Mesothelial cell of epicardium (in vitro differentiated cells): ENCODE results near the gene FBXO10. TPM values are rescaled to one million over a fixed set of nuclear protein-coding genes. Genes with fewer than 3 reads are reported as not detected.

Experiments used
- DNase-seq, 2 experiments: peaks; one replicate each; pipeline ENCODE4 v3.0.0; 2021; ENCODE audit warnings: low spot score in 2 of 2; ENCODE audit not compliant: unreplicated experiment in 2 of 2
- H3K27ac Mint-ChIP-seq: 2 replicates; pipeline ENCODE4 v1.8.0; 2021; ENCODE audit warnings: mixed read lengths
- H3K27me3 Mint-ChIP-seq: 2 replicates; pipeline ENCODE4 v1.8.0; 2021; ENCODE audit warnings: low read depth, mixed read lengths
- H3K36me3 Mint-ChIP-seq: 2 replicates; pipeline ENCODE4 v1.8.0; 2021; ENCODE audit warnings: mixed read lengths
- H3K4me1 Mint-ChIP-seq: 2 replicates; pipeline ENCODE4 v1.8.0; 2021; ENCODE audit warnings: mixed read lengths
- H3K4me3 Mint-ChIP-seq: 2 replicates; pipeline ENCODE4 v1.8.0; 2021; ENCODE audit warnings: mild to moderate bottlenecking, moderate library complexity, mixed read lengths
- H3K9me3 Mint-ChIP-seq: 2 replicates; pipeline ENCODE4 v1.8.0; 2021; ENCODE audit warnings: mixed read lengths
- total RNA-seq: library from RNA; stranded (reverse); gene quantifications from 3 replicates; pipeline ENCODE4 v1.2.1, GENCODE V29; 2021
- TF ChIP-seq, protein P1 (sequence below): fragments of 200-600 bp; sonication (generic); IDR thresholded peaks from one replicate; pipeline ENCODE4 v1.5.0; 2021; ENCODE audit warnings: antibody characterized with exemption; ENCODE audit not compliant: unreplicated experiment

FBXO10 gene
- total RNA-seq, 1 donor from 2014 or later, result 26.6 TPM

DNA sequence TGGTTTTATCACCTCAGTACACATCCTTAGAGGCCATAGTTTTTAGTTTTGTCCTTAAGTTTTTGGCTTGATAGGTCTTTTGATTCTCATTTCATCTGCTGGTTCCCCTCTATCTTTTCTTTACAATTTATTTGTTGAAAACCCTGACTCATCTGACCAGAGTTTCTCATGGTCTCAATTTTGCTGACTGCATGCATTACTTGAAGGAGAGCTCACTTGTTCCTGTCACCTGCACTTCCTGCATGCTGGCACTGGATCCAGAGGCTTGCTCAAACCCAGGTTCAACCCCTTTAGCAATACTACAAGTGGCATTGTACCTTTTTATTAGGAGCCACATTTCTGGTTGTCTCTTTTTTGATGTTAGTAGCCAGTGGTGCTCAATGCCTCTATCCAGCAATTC, 26.7 kb downstream of the FBXO10 start:
- DNase-seq, result no peak
- Mint-ChIP-seq H3K4me1 (no peaks in the 10 kb centered on the region), H3K9me3 (peaks cover 3% of the 10 kb centered on the region), H3K27ac (no peak overlapping the region), H3K27me3 (no peaks in the 10 kb centered on the region), H3K4me3 (no peak overlapping the region), H3K36me3 (peaks cover 6% of the 10 kb centered on the region)
- TF ChIP-seq, protein P1, sequence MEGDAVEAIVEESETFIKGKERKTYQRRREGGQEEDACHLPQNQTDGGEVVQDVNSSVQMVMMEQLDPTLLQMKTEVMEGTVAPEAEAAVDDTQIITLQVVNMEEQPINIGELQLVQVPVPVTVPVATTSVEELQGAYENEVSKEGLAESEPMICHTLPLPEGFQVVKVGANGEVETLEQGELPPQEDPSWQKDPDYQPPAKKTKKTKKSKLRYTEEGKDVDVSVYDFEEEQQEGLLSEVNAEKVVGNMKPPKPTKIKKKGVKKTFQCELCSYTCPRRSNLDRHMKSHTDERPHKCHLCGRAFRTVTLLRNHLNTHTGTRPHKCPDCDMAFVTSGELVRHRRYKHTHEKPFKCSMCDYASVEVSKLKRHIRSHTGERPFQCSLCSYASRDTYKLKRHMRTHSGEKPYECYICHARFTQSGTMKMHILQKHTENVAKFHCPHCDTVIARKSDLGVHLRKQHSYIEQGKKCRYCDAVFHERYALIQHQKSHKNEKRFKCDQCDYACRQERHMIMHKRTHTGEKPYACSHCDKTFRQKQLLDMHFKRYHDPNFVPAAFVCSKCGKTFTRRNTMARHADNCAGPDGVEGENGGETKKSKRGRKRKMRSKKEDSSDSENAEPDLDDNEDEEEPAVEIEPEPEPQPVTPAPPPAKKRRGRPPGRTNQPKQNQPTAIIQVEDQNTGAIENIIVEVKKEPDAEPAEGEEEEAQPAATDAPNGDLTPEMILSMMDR, result no peak

DNA sequence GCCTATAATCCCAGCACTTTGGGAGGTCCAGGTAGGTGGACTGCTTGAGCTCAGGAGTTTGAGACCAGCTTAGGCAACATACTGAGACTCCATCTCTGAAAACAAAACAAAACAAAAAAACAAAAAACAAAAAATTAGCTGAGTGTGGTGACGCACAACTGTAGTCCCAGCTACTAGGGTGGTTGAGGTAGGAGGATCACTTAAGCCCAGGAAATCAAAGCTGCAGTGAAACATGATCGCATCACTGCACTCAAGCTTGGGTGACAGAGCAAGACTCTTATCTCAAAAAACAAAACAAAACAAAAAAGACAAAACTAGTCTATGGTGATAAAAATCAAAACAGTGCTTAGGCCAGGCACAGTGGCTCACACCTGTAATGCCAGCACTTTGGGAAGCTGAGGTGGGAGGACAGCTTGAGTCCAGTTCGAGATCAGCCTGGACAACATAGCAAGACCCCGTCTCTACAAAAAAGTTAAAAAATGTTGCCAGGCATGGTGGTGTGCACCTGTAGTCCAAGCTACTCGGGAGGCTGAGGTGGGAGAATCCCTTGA, 28.8 kb downstream of the FBXO10 start:
- Mint-ChIP-seq H3K36me3 (peaks cover 8% of the 10 kb centered on the region), H3K27me3 (no peaks in the 10 kb centered on the region), H3K4me1 (no peaks in the 10 kb centered on the region), H3K9me3 (peaks cover 3% of the 10 kb centered on the region), H3K4me3 (no peak overlapping the region), H3K27ac (no peak overlapping the region)
- no peak for DNase-seq
- TF ChIP-seq, protein P1, result no peak

DNA sequence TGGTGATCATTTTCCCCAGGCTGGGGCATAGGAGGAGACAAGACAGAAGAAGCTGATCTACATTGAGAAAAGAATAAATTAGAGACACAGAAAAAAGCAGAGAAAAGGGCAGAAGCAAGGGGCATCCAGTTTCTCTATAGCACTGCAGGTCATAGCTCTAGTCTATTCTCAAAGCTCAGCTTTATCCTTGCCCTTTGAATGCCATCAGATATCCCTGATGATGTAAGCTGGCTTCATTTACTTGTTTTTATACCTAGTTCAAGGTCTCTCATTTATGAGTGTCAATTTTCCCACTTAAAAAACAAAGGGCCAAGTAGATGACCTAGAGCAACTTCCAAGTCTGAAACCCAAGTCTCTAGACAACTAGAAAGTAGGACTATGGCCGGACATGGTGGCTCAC, 32.7 kb downstream of the FBXO10 start:
- peaks cover 22% of the 10 kb centered on the region for H3K36me3 Mint-ChIP-seq
- no peak for DNase-seq
- no peaks in the 10 kb centered on the region for H3K27me3 Mint-ChIP-seq
- H3K9me3 Mint-ChIP-seq, result peaks cover 3% of the 10 kb centered on the region
- H3K27ac Mint-ChIP-seq, result no peak overlapping the region
- TF ChIP-seq, protein P1, result no peak
- no peak overlapping the region for H3K4me3 Mint-ChIP-seq
- H3K4me1 Mint-ChIP-seq, result no peaks in the 10 kb centered on the region

DNA sequence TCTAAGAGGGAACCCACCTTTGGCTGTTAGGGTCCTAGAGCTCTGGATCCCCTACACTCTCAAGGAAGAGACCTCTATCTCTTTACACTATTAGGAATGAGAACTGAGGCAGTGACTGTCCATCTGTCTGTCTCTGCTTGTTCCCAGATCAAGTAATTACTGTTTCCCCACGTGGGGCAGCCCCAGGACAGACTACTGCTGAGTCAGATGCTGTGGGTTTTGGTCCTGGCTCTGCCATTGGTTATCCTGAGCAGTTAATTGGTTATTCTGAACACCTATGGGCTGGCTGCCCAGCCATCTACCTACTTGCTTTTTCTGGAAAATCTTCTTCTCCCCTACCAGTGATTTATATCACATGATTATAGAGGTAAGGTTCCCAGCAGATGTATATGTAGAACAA, 33.3 kb downstream of the FBXO10 start:
- Mint-ChIP-seq H3K36me3 (peaks cover 25% of the 10 kb centered on the region), H3K27ac (no peak overlapping the region), H3K9me3 (peaks cover 3% of the 10 kb centered on the region), H3K4me1 (no peaks in the 10 kb centered on the region), H3K4me3 (no peak overlapping the region), H3K27me3 (no peaks in the 10 kb centered on the region)
- no peak for DNase-seq
- TF ChIP-seq, protein P1, result no peak

DNA sequence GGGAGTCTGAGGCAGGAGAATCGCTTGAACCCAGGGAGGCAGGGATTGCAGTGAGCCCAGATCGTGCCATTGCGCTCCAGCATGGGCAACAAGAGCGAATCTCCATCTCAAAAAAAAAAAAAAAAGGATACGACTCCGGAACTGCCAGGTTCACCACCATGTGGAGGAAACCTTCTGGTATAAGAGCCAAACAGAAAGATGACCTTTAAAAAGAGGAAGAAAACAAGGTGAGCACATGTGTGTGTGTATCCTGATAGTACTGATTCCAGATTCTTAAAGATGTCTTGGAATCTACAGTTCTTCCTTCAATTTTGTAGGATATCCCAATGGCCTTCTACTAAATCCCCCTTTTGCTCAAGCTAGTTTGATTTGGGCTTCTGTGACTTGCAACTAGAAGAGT, 33.7 kb downstream of the FBXO10 start:
- H3K27ac Mint-ChIP-seq, result no peak overlapping the region
- H3K4me1 Mint-ChIP-seq, result no peaks in the 10 kb centered on the region
- H3K27me3 Mint-ChIP-seq, result no peaks in the 10 kb centered on the region
- H3K9me3 Mint-ChIP-seq, result peaks cover 3% of the 10 kb centered on the region
- no peak overlapping the region for H3K4me3 Mint-ChIP-seq
- TF ChIP-seq, protein P1, result no peak
- DNase-seq, result no peak
- H3K36me3 Mint-ChIP-seq, result peaks cover 25% of the 10 kb centered on the region

DNA sequence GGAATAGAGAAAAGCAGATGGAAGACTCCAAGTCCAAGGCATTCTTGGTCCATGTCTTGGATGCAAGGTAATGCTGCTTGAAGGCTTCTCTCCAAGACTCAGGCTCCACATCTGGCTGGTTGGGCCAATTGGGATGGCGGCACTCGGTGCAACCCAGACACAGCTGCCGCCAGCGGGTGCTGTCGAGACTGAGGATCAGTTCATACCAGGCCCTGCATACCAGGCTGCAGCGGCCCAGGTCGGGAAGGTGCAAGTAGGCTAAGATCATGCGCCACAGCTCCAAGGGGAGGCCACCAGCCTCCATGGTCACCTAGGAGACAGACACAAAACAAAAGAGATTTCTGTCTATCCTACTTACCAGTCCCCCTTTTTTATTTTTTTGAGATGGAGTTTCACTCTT, 34.7 kb downstream of the FBXO10 start:
- peaks cover 24% of the 10 kb centered on the region for H3K36me3 Mint-ChIP-seq
- H3K27ac Mint-ChIP-seq, result no peak overlapping the region

More for the DNA sequence above, 34.7 kb downstream of the FBXO10 start:
- no peaks in the 10 kb centered on the region for H3K4me1 Mint-ChIP-seq
- no peaks in the 10 kb centered on the region for H3K27me3 Mint-ChIP-seq
- DNase-seq, result no peak
- TF ChIP-seq, protein P1, result no peak
- H3K4me3 Mint-ChIP-seq, result no peak overlapping the region
- peaks cover 3% of the 10 kb centered on the region for H3K9me3 Mint-ChIP-seq
